Activated CD4-positive, CD25-positive, alpha-beta regulatory T cell treated with anti-CD3 and anti-CD28 coated beads, Interleukin-2, amount 50 U/mL, for 24 hours (primary cell): ENCODE data around the gene SMC4.
"Not testable (repeated sequence)": the region's sequence is repeated elsewhere in the genome, so short reads cannot be mapped to it uniquely, and the experiment has no call there.

ENCODE experiments used
- ATAC-seq, 2 donors: fragments of 150-1000 bp; cut with Tn5 transposase; one replicate each; pipeline ENCODE4 v1.10.0; 2021; ENCODE audit warnings: mild to moderate bottlenecking in 1 of 2, moderate library complexity in 1 of 2

SMC4 gene

GRCh38 chr3:160399125-160400029 is at the start of gene SMC4, which contains the start of gene IFT80:
Gene SMC4, plus strand, starts transcription at chr3:160399650. Its CDS starts 1,177 bp downstream, at chr3:160400827.
Gene IFT80, minus strand, starts transcription at chr3:160399225. Its CDS starts 14,625 bp downstream, at chr3:160384600.
- peak; percentile 96 to 97 for ATAC-seq

GRCh38 chr3:160355826-160356225 is 43.6 kb upstream of the SMC4 start:
- ATAC-seq, result no peak

DNA sequence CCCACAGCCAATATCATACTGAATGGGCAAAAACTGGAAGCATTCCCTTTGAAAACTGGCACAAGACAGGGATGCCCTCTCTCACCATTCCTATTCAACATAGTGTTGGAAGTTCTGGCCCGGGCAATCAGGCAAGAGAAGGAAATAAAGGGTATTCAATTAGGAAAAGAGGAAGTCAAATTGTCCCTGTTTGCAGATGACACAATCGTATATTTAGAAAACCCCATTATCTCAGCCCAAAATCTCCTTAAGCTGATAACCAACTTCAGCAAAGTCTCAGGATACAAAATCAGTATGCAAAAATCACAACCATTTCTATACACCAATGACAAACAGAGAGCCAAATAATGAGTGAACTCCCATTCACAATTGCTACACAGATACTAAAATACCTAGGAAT is 36.6 kb upstream of the SMC4 start:
- ATAC-seq, result not testable (repeated sequence)

DNA sequence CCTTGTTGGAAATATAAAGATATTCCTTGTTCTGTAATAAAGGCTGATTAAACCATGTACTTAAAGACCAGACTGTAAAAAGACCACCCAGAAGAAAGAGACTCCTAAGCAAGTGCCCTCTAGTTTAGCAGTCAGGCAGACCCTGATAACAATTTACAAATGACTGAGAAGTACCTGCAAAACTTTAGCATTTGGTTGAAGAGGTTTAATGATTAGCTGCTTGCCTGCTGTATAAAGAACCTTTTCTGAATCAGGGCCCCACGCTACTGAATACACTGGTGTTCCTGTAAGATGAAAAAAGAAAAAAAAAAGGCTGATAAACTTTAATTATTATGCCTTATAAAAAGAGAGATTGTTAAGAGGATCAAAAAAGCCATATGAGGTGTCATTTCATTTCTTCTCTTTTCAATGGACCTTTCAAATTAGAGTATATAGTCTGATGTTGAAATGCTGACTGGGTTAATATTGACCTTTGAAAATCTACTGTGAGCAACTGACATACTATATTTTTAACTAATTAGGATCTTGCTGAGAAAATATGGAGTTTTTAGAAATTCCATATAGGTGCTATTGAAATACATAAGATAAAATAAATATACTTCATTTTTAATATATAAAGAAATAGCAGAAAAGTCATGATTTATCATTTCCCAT is 33.5 kb upstream of the SMC4 start:
- no peak for ATAC-seq

DNA sequence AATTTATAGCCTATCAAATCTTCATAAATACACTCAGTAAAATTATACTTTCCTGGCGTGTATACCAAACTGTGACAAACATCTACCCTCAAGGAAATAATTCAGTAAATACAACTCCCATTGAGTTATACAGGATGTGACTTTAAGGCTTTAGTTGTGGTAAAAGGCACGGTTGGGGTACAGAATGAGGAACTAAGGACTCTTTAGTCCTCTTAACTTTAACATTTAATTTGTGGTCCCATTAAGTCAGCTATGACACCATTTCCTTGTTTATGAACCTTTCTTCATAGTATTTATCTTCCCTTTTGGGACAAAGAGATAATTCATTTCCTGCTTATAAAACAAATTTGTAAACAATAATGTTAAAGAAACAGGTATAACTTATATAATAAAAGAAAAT is 30.6 kb upstream of the SMC4 start:
- no peak for ATAC-seq

- ATAC-seq, result no peak
Observed at GRCh38 chr3:160369784-160370183, 29.7 kb upstream of the SMC4 start.

- no peak for ATAC-seq
Observed at GRCh38 chr3:160370987-160371857, 28.2 kb upstream of the SMC4 start.

DNA sequence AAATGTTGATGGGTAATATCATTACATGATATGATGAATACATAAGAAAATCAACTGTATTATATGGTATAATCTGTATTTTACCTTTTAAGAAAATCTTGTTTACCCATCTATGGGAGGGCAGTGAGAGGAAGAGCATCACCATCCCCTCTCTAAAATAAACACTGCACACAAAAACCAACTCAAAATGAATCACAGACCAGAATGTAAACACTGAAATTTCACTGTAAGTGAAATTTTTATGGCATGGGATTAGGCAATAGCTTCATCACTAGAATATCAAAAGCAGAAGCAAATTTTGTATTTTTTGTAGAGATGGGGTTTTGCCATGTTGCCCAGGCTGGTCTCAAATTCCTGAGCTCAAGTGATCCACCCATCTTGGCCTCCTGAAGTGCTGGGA is 26.7 kb upstream of the SMC4 start:
- no peak for ATAC-seq

DNA sequence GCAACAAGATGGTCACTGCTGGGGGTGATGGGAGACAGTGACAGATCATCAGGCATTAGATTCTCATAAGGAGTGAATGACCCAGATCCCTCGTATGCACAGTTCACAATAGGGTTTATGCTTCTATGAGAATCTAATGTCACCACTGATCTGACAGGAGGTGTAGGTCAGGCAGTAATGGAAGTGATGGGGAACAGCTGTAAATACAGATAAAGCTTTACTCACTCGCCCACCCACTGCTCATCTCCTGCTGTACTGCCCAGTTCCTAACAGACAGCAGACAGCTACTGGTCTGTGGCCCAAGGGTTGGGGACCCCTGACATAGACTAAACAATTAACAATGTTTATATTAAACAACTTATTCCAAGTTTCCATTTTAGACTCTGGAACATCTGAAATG is 25.8 kb upstream of the SMC4 start:
- ATAC-seq, result no peak

DNA sequence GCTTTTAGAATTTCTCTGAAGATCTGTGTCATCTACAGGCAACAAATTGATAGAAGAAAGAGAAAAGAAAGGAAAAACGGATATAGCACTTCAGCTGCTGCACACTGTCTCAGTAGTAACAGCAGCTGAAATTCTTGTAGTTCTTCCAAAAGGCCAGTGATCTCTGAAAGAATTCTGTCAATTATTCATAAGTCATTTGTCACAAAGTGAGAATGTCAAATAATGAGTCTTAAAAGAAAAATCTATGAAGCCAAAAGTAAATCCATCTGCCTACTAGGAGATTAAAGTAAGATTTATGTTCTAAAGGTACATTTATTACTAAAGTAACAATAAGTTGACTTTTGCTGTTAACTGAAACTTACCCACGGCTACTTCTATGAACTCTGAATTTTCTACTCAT is 25.0 kb upstream of the SMC4 start:
- ATAC-seq, result no peak

DNA sequence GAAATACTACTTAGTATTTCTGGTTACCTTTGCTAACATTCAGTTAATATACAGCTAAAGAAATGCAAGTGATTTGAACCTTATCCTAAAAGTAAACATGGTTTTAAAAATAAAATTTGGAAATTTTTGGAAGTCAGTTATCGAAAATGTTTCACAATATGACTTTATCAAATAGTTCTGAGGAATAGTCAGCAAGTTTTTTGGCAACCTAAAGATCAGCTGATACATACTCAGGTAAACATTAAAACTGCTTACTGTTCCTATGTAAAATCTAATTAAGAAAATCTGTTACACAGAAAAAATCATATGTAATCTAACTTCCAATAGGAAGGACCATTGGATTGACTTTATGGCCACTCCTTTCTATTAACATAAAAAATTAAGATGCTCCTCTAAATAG is 24.5 kb upstream of the SMC4 start:
- ATAC-seq, result no peak

GRCh38 chr3:160376681-160377080 is 22.8 kb upstream of the SMC4 start:
- no peak for ATAC-seq

DNA sequence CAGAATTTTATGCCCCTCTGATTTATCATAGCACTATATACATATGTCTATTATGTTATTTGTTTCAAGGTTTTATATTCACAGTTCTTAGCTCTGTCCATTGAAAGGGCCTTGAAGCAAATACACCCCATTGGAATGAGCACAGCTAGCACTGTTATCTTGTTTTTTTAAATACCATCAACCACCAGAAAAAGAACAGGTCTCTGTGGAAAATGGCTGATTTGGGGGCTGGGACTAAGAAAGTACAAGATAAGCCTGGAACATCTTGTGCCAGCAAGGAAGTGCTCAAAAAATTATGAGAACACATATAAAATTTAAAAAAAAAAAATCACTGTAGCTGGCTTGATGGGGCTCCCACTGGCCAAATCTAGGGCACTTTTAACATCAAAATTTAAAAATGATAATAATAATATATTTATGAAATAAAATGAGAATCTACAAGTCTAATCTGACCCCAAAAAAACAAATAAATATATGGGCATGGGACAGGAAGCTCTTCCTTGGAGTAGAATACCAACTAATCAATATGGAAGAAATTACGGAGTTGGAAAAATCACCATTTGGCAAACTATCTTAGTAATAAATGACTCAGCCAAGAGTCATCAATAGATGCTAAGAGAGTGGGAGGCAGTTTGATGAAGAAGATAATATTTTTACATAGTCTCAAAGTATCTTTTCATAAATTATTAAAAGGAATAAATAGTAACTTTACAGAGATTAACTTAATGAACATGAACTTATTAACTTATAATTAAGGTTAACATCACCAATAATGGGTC is 20.9 kb upstream of the SMC4 start:
- ATAC-seq, result no peak

DNA sequence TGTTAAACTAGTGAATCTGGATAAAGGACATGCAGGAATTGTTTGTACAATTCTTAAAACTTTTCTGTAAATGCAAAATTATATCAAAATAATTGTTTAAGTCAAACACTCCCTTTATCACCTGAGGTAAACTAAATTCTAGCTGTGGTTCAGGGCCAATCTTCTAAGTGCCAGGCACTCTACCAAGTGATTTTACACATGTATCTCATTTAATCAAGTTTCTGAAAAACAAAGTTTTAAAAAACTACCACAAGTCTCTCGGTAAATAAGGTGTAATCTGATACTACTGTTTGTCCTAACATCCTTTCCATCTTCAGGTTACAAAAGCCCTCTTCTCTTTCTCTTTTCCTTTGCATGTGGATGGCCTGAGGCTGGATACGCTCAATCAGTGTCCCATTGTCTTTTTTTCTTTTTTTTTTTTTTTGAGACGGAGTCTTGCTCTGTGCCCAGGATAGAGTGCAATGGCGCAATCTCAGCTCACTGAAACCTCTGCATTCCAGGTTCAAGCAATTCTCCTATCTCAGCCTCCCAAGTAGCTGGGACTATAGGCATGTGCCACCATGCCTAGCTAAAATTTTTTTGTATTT is 19.7 kb upstream of the SMC4 start:
- ATAC-seq, result no peak

DNA sequence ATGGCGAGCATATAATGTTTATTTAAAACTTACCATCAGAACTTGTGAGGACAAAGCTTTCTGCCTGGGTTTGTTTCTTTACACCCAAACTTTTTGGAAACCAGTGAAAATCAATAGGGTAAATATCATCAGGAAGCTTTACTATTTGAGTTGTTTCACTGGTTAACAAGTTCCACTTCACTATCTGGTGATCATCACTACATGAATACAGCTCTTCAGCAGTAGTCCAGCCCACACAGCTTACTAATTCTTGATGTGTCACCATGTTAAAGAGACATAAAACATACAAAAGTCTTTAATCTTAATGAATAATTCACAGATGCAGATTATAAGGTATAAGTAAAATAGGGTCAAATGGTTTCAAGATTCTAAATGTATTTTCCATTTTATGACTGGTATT is 18.0 kb upstream of the SMC4 start:
- peak; percentile 38 to 41 for ATAC-seq

DNA sequence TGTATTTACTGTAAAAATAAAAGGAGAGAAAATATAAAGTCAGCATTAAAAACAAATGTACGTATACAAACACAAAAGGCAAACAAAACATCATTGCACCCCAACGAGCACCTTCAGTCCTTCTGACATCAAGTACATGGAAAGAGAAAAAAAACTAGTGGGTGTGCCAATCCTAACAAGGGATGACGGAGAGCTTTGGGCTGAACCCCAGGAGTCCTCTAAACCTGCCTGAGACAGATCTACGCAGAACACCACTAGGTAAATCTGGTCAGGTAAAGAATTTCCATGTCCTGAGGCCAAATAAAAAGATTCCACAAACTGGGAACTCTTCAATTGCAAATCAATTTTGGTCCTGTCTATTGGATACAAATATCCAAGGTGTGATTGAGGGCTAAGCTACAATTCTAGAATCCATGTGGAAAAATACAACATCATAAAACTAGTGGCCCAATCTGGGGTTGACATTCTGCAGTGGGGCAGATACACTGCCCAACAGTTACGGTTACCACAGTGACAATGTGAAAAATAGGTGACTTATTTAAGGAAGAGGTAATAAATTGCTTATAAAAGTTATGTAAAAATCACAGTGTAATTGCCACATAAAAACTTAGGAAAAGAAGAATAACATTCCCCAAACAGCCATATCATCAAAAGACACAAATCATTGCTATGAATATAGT is 14.7 kb upstream of the SMC4 start:
- no peak for ATAC-seq

GRCh38 chr3:160390565-160391138 is 8.8 kb upstream of the SMC4 start:
- no peak for ATAC-seq

DNA sequence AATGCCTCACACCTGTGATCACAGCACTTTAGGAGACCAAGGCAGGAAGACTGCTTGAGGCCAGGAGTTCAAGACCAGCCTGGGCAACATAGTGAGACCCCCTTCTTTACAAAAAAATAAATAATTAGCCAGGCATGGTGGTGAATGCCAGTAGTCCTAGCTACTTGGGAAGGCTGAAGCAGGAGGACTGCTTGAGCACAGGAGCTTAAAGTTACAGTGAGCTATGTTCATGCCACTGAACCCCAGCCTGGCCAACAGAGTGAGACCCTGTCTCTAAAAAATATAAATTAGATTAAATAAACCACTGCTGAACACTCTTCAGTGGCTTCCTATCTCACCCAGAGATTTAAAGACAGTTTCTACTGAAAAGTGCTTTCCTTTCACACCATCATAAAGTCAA is 6.7 kb upstream of the SMC4 start:
- ATAC-seq, result no peak

DNA sequence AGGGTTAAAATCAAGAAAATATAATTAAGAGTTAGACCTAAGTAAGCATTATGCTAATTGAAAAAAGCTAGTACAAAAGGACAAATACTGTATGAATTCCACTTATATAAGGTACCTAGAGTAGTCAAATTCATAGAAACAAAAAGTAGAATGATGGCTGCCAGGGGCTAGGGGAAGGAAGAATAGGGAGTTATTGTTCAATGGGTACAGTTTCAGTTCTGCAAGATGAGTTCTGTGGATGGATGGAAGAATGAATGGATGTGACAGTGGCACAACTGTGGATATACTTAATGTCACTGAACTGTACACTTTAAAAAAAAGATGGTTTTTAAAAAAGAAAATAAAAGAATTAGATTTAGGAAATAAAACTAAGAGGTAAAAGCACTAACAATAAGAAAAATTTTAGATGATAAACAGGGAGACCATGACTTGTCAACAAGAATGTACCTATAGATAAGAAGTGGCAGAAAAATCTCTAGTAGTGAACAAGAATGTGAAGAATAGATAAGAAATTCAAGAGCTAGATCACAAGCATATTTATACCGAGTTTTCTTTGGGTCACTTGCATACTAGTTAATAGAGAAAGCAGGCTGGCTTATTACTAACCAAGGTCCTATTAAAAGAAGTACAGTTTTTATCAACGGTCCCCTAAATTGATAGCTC is 6.0 kb upstream of the SMC4 start:
- no peak for ATAC-seq

GRCh38 chr3:160394009-160394392 is 5.4 kb upstream of the SMC4 start:
- no peak for ATAC-seq
